ENCODE data around the gene CLEC16A.

- TF ChIP-seq CTCF (IDR thresholded peaks at IDR 0.05) (no peak), POLR2A (IDR thresholded peaks at IDR 0.05) (no peak)
Observed at GRCh38 chr16:10954903-10955302, 10.5 kb downstream of the CLEC16A start.

All from thyroid gland (tissue), 4 donors.